ENCODE measurements around the gene NTRK2.
A peak's percentile ranks its signal among the peaks of the same experiment; 100 is the strongest.

Gene NTRK2

DNA sequence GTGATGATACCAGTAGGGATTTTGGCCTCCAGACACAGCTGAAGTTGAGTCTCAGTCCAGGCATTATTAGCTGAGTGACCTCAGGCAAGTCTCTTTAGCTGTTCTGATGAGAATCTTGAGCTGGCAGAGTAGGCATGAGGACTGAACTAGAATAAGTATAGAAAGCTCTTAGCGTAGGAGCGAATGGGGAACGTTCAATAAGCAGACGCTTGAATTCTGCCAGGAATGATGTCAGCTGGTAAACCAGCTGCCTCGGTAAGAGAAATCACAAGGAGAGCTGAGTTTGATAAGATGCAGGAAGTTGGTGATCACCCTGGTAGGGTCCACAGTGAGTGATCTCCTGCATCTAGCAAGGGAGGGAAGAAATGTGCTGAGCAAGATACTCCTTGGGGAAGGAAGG lies 280.4 kb downstream of the NTRK2 start:
- DNase-seq: no peak

DNA sequence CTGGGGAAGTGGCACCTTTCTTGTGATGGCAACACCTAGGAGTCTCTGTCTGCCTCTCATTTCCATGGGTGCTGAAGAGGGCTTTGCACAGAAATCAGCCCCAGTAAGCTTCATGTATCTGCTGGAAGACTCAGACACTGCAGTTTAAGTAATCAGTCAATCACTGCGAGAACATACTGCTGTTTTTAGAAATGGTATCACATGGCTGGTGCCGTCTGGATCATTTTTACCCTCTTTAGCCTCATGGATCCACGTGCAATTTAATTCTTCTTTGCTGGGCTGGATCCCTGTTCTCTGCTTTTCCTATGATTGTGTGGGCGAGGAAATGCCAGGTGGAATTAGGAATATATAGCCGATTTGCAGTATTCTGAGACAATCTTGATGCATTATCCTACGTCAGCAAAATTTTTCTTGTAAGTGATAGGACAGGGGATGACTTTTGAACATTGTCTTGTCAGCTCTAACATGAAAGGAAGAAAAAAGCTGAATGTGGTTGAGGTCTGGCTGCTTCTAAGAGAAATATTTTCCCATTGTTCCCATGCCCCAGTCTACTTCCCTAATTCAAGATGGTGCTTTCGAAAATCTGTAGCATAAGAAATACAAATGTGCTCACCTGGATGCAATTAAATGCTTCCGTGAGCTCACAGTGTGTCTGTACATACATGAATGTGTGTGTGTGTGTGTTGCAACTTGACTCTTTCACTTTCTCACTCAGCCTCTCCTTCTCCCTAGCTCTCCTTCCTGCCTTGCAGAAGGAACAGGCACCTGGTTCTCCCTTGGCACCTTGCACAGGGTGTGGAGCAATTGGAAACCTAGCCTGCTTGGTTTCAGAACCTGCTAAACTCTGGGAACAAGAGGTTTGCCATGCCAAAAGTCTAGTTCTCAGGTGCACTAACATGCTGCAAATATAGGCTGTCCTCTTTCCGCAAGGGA lies 281.6 kb downstream of the NTRK2 start:
- no peak for DNase-seq

DNA sequence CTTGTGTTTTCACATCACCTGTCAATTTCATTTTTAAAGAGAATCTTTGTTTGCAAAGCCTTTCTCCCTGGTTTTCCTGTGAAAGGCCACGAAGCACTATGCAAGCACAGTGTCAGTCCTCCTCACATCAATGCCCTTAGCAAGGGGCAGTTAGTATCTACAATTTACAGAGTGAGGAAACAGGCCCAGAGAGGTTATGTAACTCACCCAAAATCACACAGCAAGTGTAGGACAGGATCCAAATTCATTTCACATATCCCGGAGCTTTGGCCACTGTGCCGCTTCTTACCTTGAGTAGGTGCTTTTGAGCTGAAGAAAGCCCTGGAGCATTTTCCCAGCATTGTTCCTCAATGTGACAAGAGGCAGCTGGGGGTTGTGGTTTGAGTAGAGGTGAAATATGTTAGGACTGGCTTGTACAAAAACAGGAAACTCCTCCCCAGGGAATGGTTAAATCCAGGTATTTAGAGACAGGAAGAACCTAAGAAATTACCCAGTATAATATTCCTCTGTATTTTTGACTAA lies 283.8 kb downstream of the NTRK2 start:
- DNase-seq: no peak

DNA sequence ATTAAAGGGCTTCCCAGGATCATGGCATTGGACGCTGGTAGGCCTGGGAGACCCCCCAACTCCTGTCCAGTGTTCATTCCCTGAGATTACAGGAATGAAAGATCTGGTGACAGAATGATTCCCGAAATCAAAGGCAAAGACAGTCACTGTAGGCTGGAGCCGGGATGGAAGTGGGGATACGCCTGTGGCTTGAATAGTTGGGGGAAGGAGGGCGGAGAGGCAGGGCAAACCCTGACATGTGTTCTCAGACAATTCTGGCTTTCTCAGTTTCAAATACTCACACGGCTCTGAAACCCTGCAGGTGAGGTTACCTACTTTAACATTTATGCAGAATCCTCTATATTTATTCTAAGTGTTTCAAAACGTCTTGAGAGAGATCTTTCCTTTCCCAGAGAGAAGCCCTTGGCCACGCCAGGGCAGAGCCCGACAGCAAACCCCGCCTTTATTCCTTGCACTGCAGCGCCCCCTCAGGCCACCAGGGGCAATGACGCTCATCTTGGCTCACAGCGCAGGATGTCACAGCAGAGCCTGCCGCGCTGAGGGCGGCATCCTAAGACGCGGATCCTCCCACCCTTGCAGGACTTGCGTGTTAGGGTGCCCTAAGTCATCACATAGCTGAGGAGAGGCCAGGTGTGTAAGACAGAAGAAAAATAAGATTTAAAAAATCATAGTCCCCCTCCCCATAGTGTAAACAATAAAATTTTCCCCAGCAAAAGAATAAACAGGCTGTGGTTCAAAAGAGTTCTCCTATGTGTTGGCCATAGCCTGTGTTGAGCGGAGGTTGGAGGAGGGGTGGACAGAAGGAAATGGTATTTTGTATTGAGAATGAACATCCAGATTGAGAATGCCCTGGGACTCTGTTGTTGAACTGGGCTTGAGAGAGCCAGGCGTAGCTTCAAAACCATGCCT lies 284.5 kb downstream of the NTRK2 start:
- peak; percentile 4 to 28 for DNase-seq

DNA sequence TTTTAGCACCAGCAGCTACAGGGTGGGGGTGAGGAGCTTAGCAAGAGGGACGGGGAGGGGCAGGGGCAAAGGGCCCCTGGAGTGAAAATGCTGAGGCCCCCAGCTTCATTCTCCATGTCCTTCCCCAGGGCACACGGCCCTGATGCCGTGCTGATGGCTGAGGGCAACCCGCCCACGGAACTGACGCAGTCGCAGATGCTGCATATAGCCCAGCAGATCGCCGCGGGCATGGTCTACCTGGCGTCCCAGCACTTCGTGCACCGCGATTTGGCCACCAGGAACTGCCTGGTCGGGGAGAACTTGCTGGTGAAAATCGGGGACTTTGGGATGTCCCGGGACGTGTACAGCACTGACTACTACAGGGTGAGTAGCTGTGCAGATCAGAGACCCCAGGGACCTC lies 285.6 kb downstream of the NTRK2 start:
- no peak for DNase-seq

DNA sequence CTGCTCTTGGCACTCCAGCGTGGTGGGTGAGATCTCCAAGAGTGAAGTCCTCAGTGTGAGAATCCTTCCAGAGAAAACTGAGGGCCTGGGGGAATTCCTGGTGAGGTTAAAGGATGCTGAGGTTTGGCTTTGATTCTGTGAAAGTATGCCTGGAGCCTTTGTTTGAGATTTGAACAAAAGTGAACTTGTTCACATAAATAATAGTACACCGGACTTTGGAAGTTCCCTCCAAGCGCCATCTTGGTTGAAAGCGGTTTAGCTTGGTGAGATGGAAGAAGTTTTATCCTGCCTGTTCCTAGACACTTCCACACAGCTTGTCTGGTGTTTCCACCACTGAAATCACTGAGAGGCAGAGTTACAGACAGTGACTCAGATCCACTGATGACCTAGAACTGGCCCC lies 286.4 kb downstream of the NTRK2 start:
- no peak for DNase-seq

DNA sequence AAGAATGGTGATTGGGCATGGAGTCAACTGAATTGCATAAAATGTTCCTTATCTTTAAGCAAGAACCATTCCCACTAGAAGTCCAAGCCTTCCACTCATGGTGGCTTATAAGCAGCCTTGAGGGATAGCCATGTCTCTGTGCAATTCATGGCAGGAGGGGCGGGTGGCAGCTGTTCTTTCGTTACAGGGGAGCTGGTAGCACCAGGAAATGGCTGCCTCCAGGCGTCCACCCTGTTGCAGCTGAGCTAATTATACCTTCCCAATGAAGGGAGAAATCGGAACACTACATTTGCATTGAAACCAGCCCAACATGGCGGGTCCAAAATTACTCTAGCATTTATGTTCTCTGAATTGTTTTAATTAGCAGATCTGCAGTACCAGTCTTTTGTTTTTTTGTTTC lies 289.8 kb downstream of the NTRK2 start:
- no peak for DNase-seq

DNA sequence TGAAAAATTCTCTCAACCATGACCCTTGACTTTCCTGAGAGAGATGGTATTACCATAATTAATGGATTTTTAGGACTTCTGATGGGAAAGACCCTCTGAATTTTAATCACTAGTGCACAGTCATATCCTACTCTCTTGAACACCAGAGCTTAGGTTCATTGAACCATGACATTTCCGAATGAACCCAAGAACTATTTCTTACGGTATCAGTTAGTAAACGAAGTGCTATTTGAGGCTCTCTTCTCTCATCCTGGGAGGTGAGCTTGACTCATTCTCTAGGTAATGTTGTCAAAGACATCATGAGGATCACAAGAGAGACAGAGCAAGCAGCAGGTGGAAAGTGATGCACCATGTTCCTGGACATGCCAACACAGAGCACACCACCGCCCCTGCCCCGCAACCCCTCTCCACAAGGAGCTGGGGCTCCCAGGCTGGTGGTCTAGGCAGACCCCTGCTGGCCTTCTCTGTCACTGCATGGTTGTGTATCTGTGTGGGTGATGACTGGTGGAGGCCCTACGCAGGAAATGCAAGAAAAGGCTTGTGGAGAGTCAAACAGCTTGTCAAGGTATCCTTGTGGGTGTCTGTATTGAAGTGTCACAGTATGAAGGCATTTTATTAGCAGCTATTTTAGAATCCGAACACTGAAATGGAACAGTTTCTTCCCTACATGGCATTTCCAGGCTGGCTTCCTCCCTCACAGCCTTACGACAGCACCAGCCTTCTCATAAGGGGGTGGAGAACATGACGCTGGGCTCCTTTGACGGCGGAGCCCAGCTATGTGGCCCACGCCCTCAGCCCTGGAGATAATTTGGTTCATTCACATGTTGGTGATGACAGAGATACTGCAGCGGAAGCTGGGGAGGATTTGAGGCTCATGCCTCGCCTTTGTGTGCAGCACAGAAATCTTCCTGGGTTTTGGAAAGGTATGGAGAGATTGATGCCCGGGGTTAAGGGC lies 297.6 kb downstream of the NTRK2 start:
- no peak for DNase-seq

DNA sequence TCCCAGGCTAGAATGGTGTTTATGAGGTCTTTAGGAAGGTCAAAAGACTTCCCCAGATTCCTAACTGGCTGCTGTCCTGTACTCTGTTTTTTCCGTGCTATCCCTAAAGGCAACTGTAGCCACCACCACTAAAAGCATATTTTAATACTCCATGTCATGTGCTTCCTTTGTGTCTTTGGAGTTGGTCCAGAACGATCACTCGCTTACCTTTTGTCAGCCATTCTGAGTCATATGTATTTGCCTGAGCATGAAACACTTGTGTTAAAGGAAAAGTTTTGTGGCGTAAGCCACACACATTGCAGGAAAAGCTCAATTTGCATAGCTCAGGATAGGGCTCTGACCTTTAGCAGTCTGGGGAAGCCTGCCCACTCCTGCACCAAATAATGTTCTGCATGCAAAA lies 299.6 kb downstream of the NTRK2 start:
- DNase-seq: no peak

DNA sequence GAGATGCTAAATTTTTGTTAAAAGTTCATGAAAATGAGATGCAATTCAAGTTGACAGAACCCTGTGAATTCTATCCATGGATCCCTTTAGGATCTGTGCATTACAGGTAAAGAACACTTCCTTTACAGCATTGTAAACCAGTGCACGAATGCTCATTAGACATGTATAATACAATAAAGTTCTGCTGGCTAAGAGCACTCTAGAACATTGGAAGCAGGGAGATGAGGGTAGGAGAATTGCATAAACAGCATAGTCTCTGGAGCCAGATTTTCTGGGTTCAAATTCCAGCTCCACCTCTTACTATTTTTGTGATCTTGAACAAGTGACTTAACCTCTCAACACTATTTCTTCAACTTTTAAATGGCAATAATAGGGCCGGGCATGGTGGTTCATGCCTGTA lies 300.2 kb downstream of the NTRK2 start:
- DNase-seq: no peak

DNA sequence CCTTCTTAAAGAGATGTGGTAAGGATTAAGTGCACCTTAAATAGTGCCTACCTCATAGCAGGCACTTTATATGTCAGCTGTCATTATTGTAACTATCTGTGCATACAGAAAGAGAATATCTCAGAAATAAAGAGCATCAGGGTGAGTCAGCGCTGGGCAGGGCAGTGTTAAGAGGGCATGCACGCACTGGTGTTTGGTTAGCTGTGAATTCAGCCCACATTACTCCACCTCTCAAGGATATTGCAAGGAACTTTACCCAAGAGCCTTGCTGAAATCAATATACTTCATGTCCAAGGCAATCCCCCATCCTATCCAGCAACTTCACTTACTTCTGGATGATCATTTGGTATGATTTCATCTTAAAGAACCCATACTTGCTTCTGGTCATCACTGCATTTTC lies 300.9 kb downstream of the NTRK2 start:
- no peak for DNase-seq

DNA sequence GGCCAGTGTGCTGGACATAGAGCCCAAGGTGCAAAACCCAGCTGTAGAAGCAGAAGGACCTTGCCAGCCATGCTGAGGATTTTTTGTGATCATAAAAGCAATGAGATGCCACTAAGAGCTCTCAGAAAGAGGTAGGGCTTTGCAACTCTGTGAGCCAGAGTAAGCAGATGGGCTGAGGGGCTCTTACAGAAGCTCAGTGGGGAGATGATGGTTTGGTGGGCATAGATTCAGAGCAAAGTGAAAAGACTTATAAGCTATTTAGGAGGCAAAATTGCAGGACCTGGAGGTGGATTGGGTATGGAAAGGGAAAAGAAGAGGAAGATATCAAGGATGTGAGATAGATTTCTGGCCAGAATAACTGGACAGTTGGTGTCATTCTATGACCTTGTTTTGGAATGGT lies 302.0 kb downstream of the NTRK2 start:
- DNase-seq: no peak

DNA sequence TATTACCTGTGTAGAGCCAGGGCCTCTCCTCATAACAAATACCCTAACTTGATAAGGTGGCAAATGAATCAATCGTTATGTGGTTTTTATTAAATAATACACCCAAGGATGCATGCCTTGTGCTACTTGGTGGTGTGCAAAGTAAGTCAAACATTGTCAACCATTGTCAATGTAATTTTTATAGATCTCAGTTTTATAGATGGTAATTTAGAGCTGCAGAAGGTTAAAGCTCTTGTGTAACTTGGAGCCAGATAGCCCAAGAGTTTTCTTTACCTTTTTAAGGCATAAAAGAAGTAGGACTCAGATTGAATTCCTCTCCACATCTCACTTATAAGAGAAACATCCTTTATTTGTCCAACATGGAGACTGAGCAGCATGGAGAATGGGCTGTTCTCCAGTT lies 304.7 kb downstream of the NTRK2 start:
- no peak for DNase-seq

DNA sequence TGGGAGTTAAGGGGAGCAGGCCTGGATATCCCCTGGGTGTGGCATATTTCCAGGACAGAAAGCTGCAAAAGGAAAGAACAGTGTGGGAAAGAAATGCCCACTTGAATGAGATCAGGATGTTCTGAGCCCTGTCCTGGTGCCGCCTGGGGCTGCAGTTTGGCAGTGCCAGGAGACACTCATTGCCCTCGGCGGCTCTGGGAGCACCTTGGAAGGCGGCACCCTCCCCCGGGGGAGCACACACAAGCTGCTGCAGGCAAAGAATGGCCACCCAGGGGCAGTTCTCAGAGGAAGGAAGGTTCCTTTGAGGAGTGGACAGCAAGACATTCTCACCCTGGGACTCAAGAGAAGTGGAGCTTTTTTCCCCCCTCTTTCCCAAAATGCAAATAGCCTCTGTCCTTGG lies 305.3 kb downstream of the NTRK2 start:
- DNase-seq: no peak

DNA sequence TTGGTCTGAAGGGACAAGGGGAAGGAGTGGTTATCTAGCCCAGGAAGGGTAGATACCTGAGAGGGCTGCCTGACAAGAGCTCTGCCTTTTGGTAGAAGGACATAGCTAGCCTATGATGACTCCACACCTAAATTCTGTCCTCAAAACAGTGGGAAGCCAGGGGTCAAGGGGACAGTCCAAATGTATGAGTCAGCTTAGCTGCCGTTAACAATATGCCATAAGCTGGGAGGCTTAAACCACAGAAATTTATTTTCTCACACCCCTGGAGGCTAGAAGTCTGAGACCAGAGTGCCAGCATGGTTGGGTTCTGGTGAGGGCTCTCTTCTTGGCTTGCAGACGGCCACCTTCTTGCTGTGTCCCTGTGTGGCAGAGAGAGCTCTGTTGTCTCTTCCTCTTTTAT lies 306.4 kb downstream of the NTRK2 start:
- no peak for DNase-seq

DNA sequence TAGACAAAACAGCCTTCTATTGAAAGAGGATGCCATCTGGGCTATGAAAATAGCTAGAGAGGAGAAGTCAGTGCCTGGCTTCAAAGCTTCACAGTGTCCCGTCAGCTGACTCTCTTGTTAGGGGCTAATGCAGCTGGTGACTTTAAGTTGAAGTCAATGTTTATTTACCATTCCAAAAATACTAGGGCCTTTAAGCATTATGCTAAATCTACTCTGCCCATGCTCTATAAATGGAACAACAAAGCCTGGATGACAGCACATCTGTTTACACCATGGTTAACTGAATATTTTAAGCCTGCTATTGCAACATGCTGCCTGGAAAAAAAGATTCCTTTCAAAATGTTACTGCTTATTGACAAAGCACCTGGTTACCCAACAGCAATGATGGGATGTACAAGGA lies 309.1 kb downstream of the NTRK2 start:
- DNase-seq: no peak

DNA sequence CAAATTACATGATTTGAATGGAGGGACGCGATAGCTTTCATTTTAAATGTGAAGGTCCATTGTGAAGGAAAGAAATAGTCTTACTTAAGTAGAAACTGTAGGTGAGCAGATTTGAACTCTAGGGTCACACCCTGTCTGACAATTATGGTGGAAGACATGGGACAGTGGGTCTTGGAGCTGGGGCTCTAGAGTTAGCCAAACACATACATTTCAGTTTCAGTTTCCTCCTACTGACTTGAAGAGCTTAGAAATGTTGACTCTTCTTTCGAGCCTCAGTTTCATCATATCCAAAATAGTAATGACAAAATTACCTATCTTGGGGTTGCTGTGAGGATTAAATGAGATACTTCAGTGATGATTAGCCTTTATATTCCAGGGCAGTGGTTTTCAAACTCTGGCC lies 314.2 kb downstream of the NTRK2 start:
- DNase-seq: no peak

DNA sequence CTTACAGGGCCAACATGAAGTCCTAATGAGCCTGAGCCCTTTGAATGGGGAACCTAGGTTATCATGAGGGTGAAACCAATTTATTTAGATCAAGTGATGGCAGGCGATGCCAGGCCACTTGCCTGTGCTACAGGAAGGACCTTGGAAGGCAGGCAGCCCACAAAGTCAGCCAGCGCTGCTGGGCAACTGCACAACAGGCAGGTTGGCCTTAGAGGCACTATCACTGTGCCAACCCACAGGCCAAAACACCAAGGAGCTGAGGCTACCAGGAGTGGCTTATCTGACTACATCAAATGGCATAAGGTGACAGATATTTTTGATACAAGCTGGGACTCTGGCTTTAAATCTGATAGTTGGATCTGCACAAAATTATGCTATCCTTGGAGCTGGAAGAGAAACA lies 319.1 kb downstream of the NTRK2 start:
- no peak for DNase-seq

DNA sequence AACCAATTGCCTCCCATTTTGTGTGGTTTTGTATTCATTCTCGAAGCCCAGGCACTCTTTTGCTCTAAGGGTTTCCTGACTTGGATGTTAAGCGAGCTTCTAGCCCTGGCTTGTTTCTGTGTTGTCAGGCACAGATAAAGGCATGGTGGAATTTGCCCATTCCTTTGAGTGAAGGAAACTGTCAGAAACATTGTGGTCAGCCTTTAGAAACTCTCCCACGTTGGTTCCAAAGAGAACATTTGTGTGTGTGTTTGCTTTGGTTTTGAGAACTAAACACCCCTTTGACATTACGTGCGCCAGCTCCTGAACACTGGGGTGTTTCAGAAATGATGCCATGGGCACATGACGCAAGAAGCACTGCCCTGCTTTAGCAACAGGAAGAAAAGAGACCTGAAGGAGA lies 320.9 kb downstream of the NTRK2 start:
- DNase-seq: no peak

DNA sequence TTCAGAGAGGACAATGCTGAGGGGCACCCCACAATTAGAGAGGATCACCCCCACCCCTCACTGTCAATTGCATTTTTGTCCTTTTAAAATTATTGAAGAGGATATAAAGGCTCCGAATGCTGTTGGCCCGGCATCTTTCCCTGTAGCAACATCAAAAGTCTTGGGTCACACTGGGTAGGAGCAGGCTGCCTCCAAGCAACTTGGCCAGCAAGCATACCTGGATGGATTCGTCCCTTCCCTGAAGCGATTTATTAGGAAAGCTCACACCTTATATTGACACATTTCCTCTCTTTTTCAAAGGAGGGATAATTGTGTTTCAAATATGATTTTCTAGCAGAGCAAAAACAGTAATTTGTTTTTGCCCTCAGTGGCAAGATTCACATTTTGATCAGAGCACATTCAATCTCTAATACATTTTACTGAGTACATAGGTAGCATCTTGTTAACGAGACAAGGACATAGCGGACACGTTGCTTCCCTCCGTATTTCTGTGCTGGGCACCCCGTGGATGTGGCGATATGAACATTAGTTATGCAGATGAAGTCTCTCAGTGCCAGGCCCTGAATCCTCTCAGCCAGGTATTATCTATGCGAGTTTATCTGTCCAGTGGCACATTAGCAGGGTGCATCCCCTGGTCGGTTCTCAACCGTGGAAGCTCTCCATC lies 321.5 kb downstream of the NTRK2 start:
- no peak for DNase-seq

DNA sequence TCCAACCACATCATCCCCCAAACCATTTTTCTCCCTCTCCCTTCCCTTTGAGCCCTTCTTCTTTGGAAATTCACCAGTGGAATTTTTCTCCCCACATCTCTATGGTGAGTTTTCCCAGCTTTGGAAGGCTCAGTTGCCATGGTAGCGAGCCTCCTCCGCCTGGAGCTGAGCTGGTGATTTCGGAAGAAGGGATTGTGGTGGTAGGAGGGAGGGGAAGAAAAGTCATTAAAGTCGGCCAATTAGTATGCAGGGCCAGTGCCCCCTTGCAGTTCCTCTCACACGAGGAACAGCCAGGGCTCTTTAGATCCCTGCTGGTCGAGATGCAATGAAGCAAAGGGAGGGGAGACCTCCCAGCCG lies 322.0 kb downstream of the NTRK2 start:
- no peak for DNase-seq

DNA sequence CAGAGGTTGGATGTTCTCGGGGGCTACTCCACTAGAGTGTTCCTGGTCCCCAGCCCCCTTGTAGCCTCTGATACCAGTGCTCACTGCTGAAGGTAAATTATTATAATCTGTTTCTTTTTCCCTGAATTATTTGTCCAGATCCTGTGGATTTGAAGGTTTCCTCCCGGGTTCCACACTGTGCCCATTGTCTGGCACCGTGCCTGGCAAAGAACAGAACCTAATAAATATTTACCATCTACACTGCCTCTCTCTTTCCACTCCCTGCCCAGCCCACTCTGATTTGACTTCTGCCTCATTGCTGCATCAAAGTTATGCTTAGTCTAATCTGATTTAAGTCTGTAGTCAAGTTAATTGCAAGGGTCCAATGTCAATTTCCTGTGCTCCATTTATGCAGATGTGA lies 322.9 kb downstream of the NTRK2 start:
- no peak for DNase-seq
